Astrocyte of the cerebellum (primary cell): ENCODE data around the gene GPRIN1.

ENCODE experiments used
- DNase-seq: peaks from one replicate; pipeline ENCODE4 v3.0.0-alpha.2; 2011; ENCODE audit warnings: low read depth
- H3K4me3 ChIP-seq: 2 replicates; pipeline ENCODE4 v1.5.1; 2011; ENCODE audit warnings: mild to moderate bottlenecking, low read depth, low read length, moderate library complexity
- in situ Hi-C: cut with HindIII; loops from 2 replicates; pipeline ENCODE4 v1.10.0; 2017; ENCODE audit warnings: low sequenced_read_pairs
- TF ChIP-seq, protein P1 (sequence below): IDR thresholded peaks from 2 replicates; pipeline ENCODE4 v1.5.1; 2012; ENCODE audit warnings: low read length, low read depth, moderate library complexity, mild to moderate bottlenecking; ENCODE audit errors: missing control alignments

GPRIN1 gene

DNA sequence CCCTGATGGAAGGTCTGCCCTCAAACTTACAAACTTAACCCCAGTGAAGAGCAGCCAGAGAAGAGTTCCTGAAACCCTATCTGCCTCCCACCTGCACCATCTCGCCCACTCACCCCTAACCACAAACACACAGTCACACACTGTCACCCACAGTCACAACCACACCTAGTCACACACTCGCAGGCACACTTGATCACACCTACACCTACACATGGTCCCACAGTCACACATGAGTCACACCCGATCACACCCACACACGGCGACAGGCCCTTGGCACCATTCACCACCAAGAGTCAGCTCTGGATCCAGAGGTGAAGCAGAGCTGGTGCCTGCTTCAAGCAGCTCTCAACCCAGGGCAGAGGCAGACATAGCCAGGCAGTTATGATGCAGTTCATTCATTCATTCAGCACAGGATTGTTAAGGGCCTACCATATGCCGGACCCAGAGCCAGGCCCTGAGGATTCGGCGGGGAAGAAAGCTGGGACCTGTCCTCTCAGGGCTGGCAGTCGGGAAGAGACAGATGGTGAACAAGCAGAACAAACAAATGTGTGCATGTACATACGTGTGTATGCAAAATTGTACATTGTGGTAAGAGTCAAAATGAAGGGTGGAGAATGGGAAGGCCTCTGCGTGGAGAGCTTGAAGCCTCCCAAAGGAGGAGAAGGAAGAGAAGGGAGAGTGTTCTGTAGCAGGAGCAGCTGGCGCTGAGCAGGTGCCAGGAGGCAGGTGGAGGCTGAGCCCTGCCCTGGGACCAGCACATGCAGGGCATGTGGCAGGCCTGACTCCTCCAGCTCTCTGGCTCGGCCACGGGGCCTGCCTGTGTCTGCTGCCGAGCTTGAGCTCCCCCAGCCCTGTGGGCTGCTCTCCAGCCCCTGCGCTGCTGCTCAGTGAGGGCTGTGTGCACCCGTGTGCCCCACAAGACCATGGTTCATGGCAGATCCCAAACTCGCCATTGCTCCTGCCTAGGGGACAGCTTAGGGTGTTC lies 43.7 kb upstream of the GPRIN1 start:
- DNase-seq, result no peak
- no peak overlapping the region for H3K4me3 ChIP-seq
- in situ Hi-C loops, result no loop called here
- TF ChIP-seq, protein P1, sequence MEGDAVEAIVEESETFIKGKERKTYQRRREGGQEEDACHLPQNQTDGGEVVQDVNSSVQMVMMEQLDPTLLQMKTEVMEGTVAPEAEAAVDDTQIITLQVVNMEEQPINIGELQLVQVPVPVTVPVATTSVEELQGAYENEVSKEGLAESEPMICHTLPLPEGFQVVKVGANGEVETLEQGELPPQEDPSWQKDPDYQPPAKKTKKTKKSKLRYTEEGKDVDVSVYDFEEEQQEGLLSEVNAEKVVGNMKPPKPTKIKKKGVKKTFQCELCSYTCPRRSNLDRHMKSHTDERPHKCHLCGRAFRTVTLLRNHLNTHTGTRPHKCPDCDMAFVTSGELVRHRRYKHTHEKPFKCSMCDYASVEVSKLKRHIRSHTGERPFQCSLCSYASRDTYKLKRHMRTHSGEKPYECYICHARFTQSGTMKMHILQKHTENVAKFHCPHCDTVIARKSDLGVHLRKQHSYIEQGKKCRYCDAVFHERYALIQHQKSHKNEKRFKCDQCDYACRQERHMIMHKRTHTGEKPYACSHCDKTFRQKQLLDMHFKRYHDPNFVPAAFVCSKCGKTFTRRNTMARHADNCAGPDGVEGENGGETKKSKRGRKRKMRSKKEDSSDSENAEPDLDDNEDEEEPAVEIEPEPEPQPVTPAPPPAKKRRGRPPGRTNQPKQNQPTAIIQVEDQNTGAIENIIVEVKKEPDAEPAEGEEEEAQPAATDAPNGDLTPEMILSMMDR, result no peak

- no peak overlapping the region for H3K4me3 ChIP-seq
- no peak for DNase-seq
- TF ChIP-seq, protein P1, result no peak
- in situ Hi-C loops, result no loop called here
Observed at GRCh38 chr5:176652136-176652535, 42.2 kb upstream of the GPRIN1 start.

- in situ Hi-C loops, result no loop called here
- TF ChIP-seq, protein P1, result no peak
- H3K4me3 ChIP-seq, result no peak overlapping the region
- DNase-seq, result no peak
Observed at GRCh38 chr5:176651472-176651980, 41.6 kb upstream of the GPRIN1 start.

DNA sequence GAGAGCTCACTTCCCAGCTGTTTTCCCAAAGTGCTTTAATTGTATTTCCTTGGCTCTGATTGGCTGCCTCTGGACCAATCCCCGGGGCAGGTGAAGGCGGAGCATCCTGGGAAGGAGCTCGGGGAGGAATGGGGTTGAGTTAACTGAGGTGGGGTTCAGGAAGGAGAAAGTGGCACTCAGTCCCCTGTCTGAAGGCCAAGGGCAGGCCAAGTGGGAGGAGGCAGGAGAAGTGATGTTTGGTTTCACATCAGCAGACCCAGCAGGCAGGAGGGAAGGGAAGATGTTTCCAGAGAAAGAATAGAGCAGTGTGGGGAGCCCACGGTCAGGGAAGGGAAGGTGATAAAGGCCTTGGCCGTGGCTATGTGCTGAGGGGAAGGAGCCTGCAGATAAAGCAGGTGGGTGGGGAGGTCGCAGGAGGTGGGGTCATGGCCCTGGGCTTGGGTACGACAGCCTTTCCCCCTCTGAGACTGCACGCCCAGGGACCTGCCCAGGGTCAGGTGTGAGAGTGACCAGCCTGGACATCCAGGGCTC lies 40.5 kb upstream of the GPRIN1 start:
- H3K4me3 ChIP-seq, result no peak overlapping the region
- in situ Hi-C loops, result no loop called here
- no peak for DNase-seq
- TF ChIP-seq, protein P1, result no peak

- TF ChIP-seq, protein P1, result no peak
- no peak for DNase-seq
- peak overlapping the region; percentile 74 for H3K4me3 ChIP-seq
- in situ Hi-C loops, result no loop called here
Observed at GRCh38 chr5:176648474-176649194, 38.7 kb upstream of the GPRIN1 start.

DNA sequence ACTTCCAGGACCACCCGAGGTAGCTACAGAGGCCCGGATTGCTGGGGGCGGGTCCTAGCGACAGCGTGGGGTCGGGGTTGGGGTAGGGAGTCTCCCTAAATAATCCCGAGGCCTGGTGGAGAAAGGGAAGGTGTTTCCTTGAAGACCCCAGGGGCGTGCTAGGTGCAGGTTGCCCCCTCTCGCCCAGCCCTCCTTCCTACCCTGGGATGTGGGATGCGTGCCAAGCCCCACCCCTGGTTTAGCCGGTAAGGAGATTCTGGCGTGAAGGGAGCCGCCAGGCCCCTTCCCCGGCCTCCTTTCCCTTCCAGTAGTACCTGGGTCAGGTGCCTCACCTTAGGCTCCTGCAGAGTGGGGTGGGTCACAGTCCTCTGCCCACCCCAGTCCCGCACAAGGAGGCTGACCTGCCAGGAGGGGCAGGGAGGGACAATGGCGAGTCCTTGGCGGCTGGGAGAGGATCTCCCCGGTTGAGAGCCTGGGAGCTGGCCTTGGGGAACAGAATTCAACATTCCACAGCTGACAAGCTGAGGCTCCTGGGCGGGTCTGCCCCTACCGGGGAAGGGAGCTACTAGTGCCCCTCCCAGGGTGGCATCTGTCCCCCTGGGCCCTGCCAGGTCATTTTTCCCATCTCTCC lies 38.0 kb upstream of the GPRIN1 start:
- in situ Hi-C loops, result no loop called here
- DNase-seq, result no peak

More for the DNA sequence above, 38.0 kb upstream of the GPRIN1 start:
- H3K4me3 ChIP-seq, result peak overlapping the region; percentile 74
- TF ChIP-seq, protein P1, result no peak
